ENCODE measurements around the gene ANGPTL7.

GRCh38 chr1:11184973-11185372 lies 4.2 kb upstream of the ANGPTL7 start:
- TF ChIP-seq POLR2A (IDR thresholded peaks at IDR 0.05; ENCODE audit: low read length) = no peak
- no peak for TF ChIP-seq GATA1 (IDR thresholded peaks at IDR 0.05; ENCODE audit: low read depth, low read length)
